Neutrophil (primary cell): ENCODE measurements around the gene CACNA2D4.

Experiments
- H3K27ac ChIP-seq: fragments of 200-600 bp; sonication (generic); 2 replicates; pipeline ENCODE4 v1.5.1; 2016; ENCODE audit warnings: mild to moderate bottlenecking, moderate library complexity
- H3K27me3 ChIP-seq: fragments of 200-600 bp; sonication (generic); 2 replicates; pipeline ENCODE4 v1.6.0; 2016; ENCODE audit warnings: mild to moderate bottlenecking
- H3K36me3 ChIP-seq: fragments of 200-600 bp; sonication (generic); 2 replicates; pipeline ENCODE4 v1.5.1; 2017
- H3K4me1 ChIP-seq, 2 experiments: fragments of 200-600 bp in 1 of 2; sonication (generic) in 1 of 2; 1 replicate in 1 of 2; 2 replicates in 1 of 2; pipeline versions ENCODE4 v1.5.1 to v1.6.1; 2013 to 2016; ENCODE audit warnings: low read depth in 1 of 2, low read length in 1 of 2, mild to moderate bottlenecking in 1 of 2, moderate library complexity in 1 of 2; ENCODE audit not compliant: control insufficient read depth in 1 of 2, insufficient read depth in 1 of 2
- H3K4me3 ChIP-seq, 2 experiments: fragments of 200-600 bp in 1 of 2; sonication (generic) in 1 of 2; 1 replicate in 1 of 2; 2 replicates in 1 of 2; pipeline ENCODE4 v1.5.1; 2013 to 2016; ENCODE audit warnings: low read depth in 1 of 2, low read length in 1 of 2, mild to moderate bottlenecking in 1 of 2, moderate library complexity in 1 of 2
- H3K9me3 ChIP-seq: fragments of 200-600 bp; sonication (generic); 2 replicates; pipeline ENCODE4 v1.5.1; 2016
- TF ChIP-seq, protein P1 (sequence below): fragments of 200-600 bp; sonication (generic); IDR thresholded peaks from 2 replicates; pipeline ENCODE4 v1.5.1; 2016; ENCODE audit warnings: antibody characterized with exemption

The CACNA2D4 gene

DNA sequence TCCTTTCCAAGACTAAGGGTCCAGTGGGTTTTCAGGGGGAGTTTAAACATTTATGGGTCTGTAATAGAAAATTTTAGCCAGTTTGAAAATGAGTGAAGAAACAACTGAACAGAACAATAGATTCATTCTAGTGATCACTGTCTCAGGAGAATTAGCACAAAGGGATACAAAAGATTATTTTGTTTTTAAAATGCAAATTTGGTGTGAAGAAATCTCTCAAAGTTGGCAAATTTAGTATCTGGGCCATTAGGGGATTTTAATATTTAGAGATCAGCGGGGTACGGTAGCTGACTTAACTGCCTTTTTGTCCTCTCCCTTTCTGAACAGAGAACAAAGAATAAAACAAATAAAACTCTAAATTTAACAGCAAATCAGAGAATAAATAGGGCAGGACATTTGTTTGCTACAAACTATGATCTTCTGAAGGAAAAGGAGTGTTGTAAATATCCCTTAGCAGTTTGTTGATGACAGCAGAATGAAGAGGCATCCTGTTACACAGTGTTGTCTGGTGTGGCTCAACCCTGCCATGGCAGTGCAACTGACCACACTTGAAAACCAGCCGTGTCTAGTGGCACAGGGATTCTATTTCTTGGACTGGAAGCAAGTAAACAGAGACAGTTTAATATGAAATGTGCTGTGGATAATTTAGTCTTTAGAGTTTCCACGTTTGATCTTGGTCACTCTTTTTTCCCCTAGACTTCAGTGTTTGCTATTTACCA, 144.4 kb downstream of the CACNA2D4 start:
- H3K4me1 ChIP-seq, result peaks cover 35 to 57% of the 10 kb centered on the region in 2 experiments
- TF ChIP-seq, protein P1, sequence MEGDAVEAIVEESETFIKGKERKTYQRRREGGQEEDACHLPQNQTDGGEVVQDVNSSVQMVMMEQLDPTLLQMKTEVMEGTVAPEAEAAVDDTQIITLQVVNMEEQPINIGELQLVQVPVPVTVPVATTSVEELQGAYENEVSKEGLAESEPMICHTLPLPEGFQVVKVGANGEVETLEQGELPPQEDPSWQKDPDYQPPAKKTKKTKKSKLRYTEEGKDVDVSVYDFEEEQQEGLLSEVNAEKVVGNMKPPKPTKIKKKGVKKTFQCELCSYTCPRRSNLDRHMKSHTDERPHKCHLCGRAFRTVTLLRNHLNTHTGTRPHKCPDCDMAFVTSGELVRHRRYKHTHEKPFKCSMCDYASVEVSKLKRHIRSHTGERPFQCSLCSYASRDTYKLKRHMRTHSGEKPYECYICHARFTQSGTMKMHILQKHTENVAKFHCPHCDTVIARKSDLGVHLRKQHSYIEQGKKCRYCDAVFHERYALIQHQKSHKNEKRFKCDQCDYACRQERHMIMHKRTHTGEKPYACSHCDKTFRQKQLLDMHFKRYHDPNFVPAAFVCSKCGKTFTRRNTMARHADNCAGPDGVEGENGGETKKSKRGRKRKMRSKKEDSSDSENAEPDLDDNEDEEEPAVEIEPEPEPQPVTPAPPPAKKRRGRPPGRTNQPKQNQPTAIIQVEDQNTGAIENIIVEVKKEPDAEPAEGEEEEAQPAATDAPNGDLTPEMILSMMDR, result no peak
- no peak overlapping the region for H3K4me3 ChIP-seq
- H3K27ac ChIP-seq, result peak overlapping the region; percentile 59
- no peaks in the 10 kb centered on the region for H3K27me3 ChIP-seq
- H3K36me3 ChIP-seq, result peaks cover 15% of the 10 kb centered on the region
- no peaks in the 10 kb centered on the region for H3K9me3 ChIP-seq

DNA sequence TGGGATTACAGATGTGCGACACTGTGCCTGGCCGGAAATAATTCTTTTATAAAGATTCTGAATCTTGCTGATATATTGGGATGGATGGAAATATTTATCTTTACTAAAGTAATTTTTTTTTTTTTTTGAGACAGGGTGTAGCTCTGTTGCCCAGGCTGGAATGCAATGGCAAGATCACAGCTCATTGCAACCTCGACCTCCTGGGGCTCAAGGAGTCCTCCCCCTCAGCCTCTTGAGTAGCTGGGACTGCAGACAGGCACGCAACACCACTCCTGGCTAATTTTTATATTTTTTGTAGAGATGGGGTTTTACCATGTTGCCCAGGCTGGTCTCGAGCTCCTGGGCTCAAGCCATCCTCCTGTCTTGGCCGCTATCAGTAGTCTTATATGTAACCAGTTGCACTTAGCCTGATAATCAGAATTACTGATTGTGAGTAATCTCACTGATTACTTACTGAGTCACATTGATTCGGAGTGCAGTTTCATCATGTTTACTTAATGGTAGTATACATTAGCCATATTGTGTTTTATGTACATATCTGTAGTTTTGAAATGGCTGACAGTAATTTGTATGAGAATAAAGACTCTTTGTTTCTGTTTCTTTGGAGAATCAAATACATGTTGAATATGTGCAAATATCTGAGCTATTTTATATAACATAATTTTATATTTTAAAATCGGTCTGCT, 148.5 kb downstream of the CACNA2D4 start:
- H3K36me3 ChIP-seq, result peaks cover 15% of the 10 kb centered on the region
- H3K4me1 ChIP-seq, result peaks cover 12 to 20% of the 10 kb centered on the region in 2 experiments
- H3K4me3 ChIP-seq, result no peak overlapping the region
- TF ChIP-seq, protein P1, result no peak
- no peaks in the 10 kb centered on the region for H3K9me3 ChIP-seq
- no peaks in the 10 kb centered on the region for H3K27me3 ChIP-seq
- no peak overlapping the region for H3K27ac ChIP-seq

DNA sequence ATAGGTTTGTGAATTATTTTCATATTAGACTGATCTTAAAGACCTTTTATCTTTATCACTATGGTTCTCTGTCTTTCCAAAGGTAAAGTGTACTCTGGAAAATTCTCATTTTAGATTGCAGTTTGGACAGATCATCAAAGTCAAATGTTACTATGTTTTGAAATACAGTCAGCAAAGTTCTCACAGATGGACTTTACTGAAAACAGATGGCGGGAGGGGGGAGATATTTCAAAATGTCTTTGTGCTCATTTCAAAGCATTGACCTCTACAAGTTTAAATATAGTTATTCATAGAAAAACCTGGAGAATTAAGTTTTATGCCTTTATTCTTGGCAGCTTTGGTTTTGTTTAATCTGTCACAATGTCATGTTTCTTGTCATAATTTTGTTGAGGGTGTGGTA, 149.8 kb downstream of the CACNA2D4 start:
- TF ChIP-seq, protein P1, result no peak
- Histone ChIP-seq H3K27me3 (no peaks in the 10 kb centered on the region), H3K9me3 (no peaks in the 10 kb centered on the region), H3K4me1 (peaks cover 2 to 10% of the 10 kb centered on the region in 2 experiments), H3K27ac (no peak overlapping the region), H3K4me3 (no peak overlapping the region), H3K36me3 (peaks cover 15% of the 10 kb centered on the region)

DNA sequence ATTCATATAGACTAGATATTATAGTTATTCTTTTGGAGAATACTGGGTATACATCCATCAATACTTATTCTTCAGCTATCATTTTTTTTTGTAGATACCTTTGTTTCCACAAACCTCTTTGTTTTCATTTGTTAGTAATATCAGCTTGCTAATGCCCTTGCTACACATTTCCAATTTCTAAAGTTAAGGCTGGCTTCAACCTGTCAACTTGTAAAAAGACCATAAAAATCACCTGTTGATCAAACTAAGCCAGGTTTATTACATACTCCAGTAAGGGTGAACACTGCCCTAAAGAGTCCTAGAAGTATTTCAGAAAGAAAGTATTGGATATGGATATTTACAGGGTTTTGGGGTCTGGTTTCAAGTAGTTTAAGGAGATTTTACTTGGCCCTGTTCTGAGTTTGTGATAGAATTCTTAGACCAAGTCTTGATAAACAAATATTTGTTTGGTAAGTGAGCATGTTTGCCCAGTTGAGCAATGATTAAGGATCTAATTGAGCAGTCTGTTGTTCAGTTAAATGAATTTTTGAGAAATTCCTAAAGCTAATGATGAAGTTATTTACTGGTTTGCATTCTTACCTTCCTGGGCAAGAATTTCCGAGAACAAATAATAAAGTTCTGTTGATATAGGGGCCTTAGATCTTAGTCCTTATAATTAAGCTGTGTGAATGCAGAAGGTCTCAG, 150.9 kb downstream of the CACNA2D4 start:
- no peak overlapping the region for H3K27ac ChIP-seq
- H3K4me1 ChIP-seq, result peaks cover 7 to 10% of the 10 kb centered on the region in 2 experiments
- H3K36me3 ChIP-seq, result peaks cover 11% of the 10 kb centered on the region
- no peak overlapping the region for H3K4me3 ChIP-seq
- no peaks in the 10 kb centered on the region for H3K9me3 ChIP-seq
- TF ChIP-seq, protein P1, result no peak
- H3K27me3 ChIP-seq, result no peaks in the 10 kb centered on the region

DNA sequence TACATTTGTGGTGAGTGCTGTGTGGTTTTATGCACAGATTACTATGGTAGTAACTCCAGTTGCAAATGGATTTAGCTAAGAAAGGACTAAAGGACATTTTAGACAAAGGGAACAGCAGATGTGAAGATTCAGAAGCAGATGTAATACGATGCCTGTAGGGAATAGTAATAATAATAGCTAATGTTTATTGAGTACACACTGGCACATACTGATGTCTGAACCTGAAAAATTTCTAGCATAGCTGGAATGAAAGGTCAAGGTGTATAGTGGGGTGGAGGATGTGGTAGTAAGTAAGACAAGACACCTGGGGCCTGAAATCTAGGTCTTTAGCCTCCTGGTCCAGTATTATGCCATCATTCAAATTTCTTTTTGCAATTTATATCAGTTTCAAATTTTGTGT, 152.3 kb downstream of the CACNA2D4 start:
- H3K9me3 ChIP-seq, result no peaks in the 10 kb centered on the region
- no peak overlapping the region for H3K27ac ChIP-seq
- peaks cover 11% of the 10 kb centered on the region for H3K36me3 ChIP-seq
- peaks cover 7 to 8% of the 10 kb centered on the region in 2 experiments for H3K4me1 ChIP-seq
- no peak overlapping the region for H3K4me3 ChIP-seq
- TF ChIP-seq, protein P1, result no peak
- H3K27me3 ChIP-seq, result no peaks in the 10 kb centered on the region
